Type B pancreatic cell (in vitro differentiated cells): Measurements from ENCODE around the gene CAMTA2. TPM values are rescaled to one million over a fixed set of nuclear protein-coding genes. Genes with fewer than 3 reads are reported as not detected.

Experiments used
- DNase-seq: peaks from one replicate; pipeline ENCODE4 v3.0.0; 2021; ENCODE audit warnings: mixed read lengths; ENCODE audit not compliant: unreplicated experiment; ENCODE audit errors: extremely low spot score
- H3K27ac Mint-ChIP-seq: 2 replicates; pipeline ENCODE4 v1.8.0; 2021; ENCODE audit warnings: mild to moderate bottlenecking, mixed read lengths
- H3K27me3 Mint-ChIP-seq: 2 replicates; pipeline ENCODE4 v1.8.0; 2021; ENCODE audit warnings: mixed read lengths
- H3K36me3 Mint-ChIP-seq: 2 replicates; pipeline ENCODE4 v1.8.0; 2021; ENCODE audit warnings: mixed read lengths
- H3K4me1 Mint-ChIP-seq: one replicate; pipeline ENCODE4 v1.8.0; 2021; ENCODE audit warnings: mixed read lengths; ENCODE audit not compliant: unreplicated experiment
- H3K4me3 Mint-ChIP-seq: 2 replicates; pipeline ENCODE4 v1.8.0; 2021; ENCODE audit warnings: mild to moderate bottlenecking, mixed read lengths
- H3K9me3 Mint-ChIP-seq: 2 replicates; pipeline ENCODE4 v1.8.0; 2021; ENCODE audit warnings: mixed read lengths
- CTCF ChIP-seq: fragments of 200-600 bp; sonication (generic); conservative IDR thresholded peaks from 2 replicates; pipeline ENCODE4 v1.5.0; 2021; ENCODE audit warnings: antibody characterized with exemption, mild to moderate bottlenecking
- total RNA-seq: library from RNA; stranded (reverse); gene quantifications from 2 replicates; pipeline ENCODE4 v1.2.1, GENCODE V29; 2021; ENCODE audit warnings: low replicate concordance

CAMTA2 gene
- total RNA-seq, 1 donor from 2014 or later, result 26.3 TPM

DNA sequence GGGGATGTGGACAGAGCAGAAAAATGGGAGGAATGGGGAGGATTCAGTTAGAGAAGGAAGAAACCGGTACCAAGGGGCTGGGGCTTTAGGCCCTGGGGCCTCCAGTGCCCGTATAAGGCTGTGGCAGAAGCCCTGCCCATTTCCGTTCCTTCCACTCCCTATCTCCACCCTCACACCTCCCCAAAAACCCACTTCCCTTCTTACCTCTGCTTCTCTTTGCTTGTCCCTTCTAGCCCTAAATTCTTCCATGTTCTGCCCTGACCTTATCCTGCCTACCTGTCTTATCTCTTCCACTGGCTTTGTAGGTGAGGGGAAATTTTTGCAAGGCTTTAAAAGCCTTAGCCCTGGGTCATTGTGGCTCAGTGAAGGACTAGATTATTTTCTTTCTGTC is 43.3 kb downstream of the CAMTA2 start:
- Mint-ChIP-seq H3K27ac (peak overlapping the region; percentile 97), H3K4me3 (peak overlapping the region; percentile 71), H3K36me3 (peaks cover 17% of the 10 kb centered on the region), H3K4me1 (peaks cover 44% of the 10 kb centered on the region), H3K9me3 (no peaks in the 10 kb centered on the region), H3K27me3 (no peaks in the 10 kb centered on the region)
- no peak for TF ChIP-seq CTCF
- DNase-seq, result no peak

GRCh38 chr17:4942760-4943508 is 44.5 kb downstream of the CAMTA2 start:
- peaks cover 47% of the 10 kb centered on the region for H3K4me1 Mint-ChIP-seq
- peak overlapping the region; percentile 98 for H3K4me3 Mint-ChIP-seq
- peak overlapping the region; percentile 67 for H3K27ac Mint-ChIP-seq
- DNase-seq, result no peak
- TF ChIP-seq CTCF, result no peak
- H3K27me3 Mint-ChIP-seq, result no peaks in the 10 kb centered on the region
- H3K36me3 Mint-ChIP-seq, result peaks cover 17% of the 10 kb centered on the region
- H3K9me3 Mint-ChIP-seq, result no peaks in the 10 kb centered on the region

DNA sequence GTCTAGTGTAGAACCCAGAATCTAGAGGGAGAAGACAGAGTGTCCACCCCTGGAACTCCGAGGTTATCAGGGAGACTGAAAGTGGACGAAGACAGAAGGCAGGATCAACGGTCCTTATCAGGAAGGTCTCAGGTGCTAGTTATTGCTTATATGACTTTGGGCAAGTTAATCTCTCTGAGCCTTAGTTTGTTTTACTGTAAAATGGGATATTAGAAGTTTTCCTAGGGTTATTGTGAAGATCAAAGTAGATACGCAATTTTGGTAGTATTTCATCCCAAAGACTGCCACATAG is 46.2 kb downstream of the CAMTA2 start:
- Mint-ChIP-seq H3K27me3 (no peaks in the 10 kb centered on the region), H3K4me3 (peak overlapping the region; percentile 98), H3K36me3 (peaks cover 13% of the 10 kb centered on the region), H3K9me3 (no peaks in the 10 kb centered on the region), H3K27ac (peak overlapping the region; percentile 99), H3K4me1 (peaks cover 39% of the 10 kb centered on the region)
- DNase-seq, result no peak
- TF ChIP-seq CTCF, result no peak

GRCh38 chr17:4940555-4941318 is 46.7 kb downstream of the CAMTA2 start:
- H3K4me1 Mint-ChIP-seq, result peaks cover 37% of the 10 kb centered on the region
- peak overlapping the region; percentile 98 for H3K4me3 Mint-ChIP-seq
- no peaks in the 10 kb centered on the region for H3K27me3 Mint-ChIP-seq
- TF ChIP-seq CTCF, result no peak
- H3K9me3 Mint-ChIP-seq, result no peaks in the 10 kb centered on the region
- DNase-seq, result no peak
- H3K27ac Mint-ChIP-seq, result peak overlapping the region; percentile 99
- peaks cover 15% of the 10 kb centered on the region for H3K36me3 Mint-ChIP-seq

DNA sequence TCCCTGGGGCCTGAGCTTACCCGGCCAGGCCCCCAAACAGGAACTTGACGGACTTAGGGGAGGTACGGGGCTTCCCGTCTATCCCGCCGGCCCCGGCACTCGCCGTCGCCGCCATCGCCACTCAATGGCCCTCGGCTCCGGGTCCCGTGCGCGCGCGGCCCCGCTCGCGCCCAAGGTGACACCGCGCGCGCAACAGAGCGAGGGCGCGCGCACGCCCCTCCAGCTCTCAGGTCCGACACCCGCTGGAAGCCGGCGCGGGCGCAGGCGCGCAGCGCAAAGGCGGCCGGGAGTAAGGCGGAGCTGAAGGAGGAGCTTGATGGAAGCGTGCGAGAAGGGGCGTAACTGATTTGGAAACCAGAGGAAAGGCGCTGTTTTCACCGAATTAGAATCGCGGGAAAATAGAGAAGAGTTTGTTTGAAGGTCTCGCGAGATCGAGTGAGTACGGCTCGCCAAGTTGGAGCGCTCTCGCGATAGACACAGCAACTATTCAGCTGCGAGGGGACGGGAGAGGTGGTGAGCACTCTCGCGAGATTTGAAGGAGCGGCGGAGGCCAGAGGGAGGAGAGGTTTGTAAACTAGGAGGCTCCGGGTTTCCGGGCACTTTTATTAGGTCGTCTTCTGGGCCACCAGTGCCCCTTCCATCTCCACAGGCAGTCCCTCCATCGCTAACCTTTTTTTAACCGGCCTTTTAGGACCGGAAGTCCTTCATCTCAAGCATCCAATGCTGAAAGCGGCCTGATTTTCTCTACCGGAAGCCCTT is 47.5 kb downstream of the CAMTA2 start, which contains the start of the genes RNF167 and SLC25A11:
Gene RNF167 (plus strand): TSS at position 473 of the 759 bp plus-strand sequence. CDS start 642 bp downstream, outside the sequence.
Gene SLC25A11 (minus strand): TSS at position 251 of the 759 bp plus-strand sequence. CDS start 136 bp downstream, at position 115.
- peak within 1 kb of the TSS; percentile 99 for H3K27ac Mint-ChIP-seq
- peaks cover 30% of the 10 kb centered on the region for H3K4me1 Mint-ChIP-seq
- no peaks in the 10 kb centered on the region for H3K9me3 Mint-ChIP-seq
- H3K4me3 Mint-ChIP-seq, result peak within 1 kb of the TSS; percentile 98
- peak; percentile 95 for DNase-seq
- no peak for TF ChIP-seq CTCF
- peaks cover 8% of the 10 kb centered on the region for H3K36me3 Mint-ChIP-seq
- H3K27me3 Mint-ChIP-seq, result no peaks in the 10 kb centered on the region
